Measurements from ENCODE around the gene EEF1AKMT2.

DNA sequence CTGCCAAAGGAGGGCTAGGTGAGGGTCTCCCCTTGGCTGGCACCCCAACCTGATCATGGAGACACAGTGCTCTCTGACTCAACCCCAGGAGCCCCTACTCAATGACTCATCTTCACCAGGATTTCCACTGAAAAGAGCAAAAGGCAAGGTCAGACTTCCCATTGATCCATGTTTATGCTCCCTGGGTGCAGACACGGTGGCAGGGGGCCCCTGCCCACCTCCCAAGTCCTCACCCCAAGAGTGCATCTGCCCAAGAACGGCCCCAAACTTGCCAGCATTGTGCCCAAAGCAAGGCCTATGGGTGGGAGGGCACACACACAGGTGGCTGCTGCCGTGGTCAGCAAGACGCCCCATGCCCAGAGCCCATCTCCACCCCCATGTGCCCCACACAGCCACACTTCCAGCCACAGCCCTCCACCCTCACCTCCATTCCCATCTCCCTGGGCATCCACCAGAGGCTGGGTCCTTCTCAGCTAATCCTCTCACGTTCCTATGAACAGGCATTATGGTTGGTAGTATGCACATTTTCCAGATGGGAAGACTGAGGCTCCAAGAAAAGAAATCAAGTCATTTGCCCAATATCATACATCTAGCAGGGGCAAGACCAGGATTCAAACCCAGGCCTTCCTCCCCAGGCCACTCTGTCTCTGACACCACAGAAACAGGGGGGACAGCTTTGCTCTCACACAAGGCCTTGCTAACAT, 78.8 kb downstream of the EEF1AKMT2 start:
- TF ChIP-seq MYC (CRISPR knock-in tag; IDR thresholded peaks at IDR 0.05; ENCODE audit: borderline replicate concordance) (no peak), MAFF (IDR thresholded peaks at IDR 0.05; ENCODE audit: low read depth, low read length) (no peak), CTCF (CRISPR knock-in tag; IDR thresholded peaks at IDR 0.05) (no peak), ZFP62 (CRISPR knock-in tag; IDR thresholded peaks at IDR 0.05) (no peak)
